ENCODE results near the gene RARB. TPM values are rescaled to one million over a fixed set of nuclear protein-coding genes. Genes with fewer than 3 reads are reported as not detected.

The RARB gene
- total RNA-seq, 3 donors from 2014 or later = 0.80 to 20.1 (median 8.2) TPM

DNA sequence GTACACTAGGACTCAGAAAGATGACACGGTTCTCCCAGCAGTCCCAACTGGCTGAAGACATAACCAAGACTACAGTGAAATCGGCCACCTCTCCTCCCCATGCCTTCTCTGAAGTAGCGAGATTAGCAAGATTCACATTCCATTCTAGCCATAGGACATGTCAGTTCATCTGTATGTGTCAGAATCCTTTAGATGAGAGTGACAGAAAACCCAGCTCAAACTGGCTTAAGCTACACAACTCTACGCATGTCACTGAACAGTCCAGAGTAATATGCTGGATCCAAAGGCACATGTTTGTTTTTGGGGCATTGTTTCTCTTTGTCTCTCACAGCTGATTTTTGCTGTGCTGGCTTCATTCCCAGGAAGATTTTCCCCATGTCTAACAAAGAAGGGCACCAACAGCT, 75.8 kb downstream of the RARB start:
- Histone ChIP-seq H3K4me1 (no peaks in the 10 kb centered on the region), H3K36me3 (no peaks in the 10 kb centered on the region), H3K27ac (no peak overlapping the region), H3K4me3 (no peak overlapping the region), H3K27me3 (no peaks in the 10 kb centered on the region), H3K9me3 (no peaks in the 10 kb centered on the region)
- TF ChIP-seq POLR2AphosphoS5 (IDR thresholded peaks at IDR 0.05) (no peak), POLR2A (IDR thresholded peaks at IDR 0.05) (no peak)
- TF ChIP-seq, protein P1, sequence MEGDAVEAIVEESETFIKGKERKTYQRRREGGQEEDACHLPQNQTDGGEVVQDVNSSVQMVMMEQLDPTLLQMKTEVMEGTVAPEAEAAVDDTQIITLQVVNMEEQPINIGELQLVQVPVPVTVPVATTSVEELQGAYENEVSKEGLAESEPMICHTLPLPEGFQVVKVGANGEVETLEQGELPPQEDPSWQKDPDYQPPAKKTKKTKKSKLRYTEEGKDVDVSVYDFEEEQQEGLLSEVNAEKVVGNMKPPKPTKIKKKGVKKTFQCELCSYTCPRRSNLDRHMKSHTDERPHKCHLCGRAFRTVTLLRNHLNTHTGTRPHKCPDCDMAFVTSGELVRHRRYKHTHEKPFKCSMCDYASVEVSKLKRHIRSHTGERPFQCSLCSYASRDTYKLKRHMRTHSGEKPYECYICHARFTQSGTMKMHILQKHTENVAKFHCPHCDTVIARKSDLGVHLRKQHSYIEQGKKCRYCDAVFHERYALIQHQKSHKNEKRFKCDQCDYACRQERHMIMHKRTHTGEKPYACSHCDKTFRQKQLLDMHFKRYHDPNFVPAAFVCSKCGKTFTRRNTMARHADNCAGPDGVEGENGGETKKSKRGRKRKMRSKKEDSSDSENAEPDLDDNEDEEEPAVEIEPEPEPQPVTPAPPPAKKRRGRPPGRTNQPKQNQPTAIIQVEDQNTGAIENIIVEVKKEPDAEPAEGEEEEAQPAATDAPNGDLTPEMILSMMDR (IDR thresholded peaks at IDR 0.05) = no peak
- DNase-seq (ENCODE audit: low spot score in 2 of 2) = no peak
- intact Hi-C loops (cut with DNase I; ENCODE audit: low total_unique reads) = no loop called here

DNA sequence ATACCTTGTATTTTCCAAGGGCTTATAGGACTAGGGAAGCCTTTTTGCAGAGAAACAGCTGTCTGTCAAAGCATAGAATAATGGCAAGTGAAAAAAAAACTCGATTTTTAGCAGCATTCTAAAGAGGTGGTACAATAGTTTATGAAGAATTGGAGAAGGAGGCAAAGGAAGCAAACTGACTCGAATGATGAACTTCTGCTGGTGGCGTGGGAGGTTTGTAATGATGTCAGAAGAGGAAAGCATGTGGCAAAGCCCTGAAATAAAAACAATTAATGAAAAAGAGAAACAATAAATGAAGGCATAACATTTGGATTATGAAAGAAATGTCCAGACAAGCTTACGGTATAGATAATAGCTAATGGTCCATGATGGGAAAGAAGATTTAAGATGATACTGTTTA, 77.5 kb downstream of the RARB start:
- TF ChIP-seq POLR2A (IDR thresholded peaks at IDR 0.05) (no peak), POLR2AphosphoS5 (IDR thresholded peaks at IDR 0.05) (no peak)
- TF ChIP-seq, protein P1 (IDR thresholded peaks at IDR 0.05) = no peak
- H3K27ac ChIP-seq = no peak overlapping the region
- H3K36me3 ChIP-seq = no peaks in the 10 kb centered on the region
- no peaks in the 10 kb centered on the region for H3K9me3 ChIP-seq
- no peak overlapping the region for H3K4me3 ChIP-seq
- intact Hi-C loops (cut with DNase I; ENCODE audit: low total_unique reads) = no loop called here
- no peak for DNase-seq (ENCODE audit: low spot score in 2 of 2)
- no peaks in the 10 kb centered on the region for H3K4me1 ChIP-seq
- no peaks in the 10 kb centered on the region for H3K27me3 ChIP-seq

GRCh38 chr3:25507811-25508210, 79.7 kb downstream of the RARB start:
- H3K4me1 ChIP-seq = no peaks in the 10 kb centered on the region
- intact Hi-C loops (cut with DNase I; ENCODE audit: low total_unique reads) = no loop called here
- H3K4me3 ChIP-seq = no peak overlapping the region
- H3K9me3 ChIP-seq = no peaks in the 10 kb centered on the region
- no peaks in the 10 kb centered on the region for H3K36me3 ChIP-seq
- TF ChIP-seq POLR2A (IDR thresholded peaks at IDR 0.05) = no peak
- no peak for TF ChIP-seq POLR2AphosphoS5 (IDR thresholded peaks at IDR 0.05)
- TF ChIP-seq, protein P1 (IDR thresholded peaks at IDR 0.05) = no peak
- peak overlapping the region in 1 of 2 donors; percentile 52 for H3K27ac ChIP-seq
- no peaks in the 10 kb centered on the region for H3K27me3 ChIP-seq
- DNase-seq (ENCODE audit: low spot score in 2 of 2) = no peak

DNA sequence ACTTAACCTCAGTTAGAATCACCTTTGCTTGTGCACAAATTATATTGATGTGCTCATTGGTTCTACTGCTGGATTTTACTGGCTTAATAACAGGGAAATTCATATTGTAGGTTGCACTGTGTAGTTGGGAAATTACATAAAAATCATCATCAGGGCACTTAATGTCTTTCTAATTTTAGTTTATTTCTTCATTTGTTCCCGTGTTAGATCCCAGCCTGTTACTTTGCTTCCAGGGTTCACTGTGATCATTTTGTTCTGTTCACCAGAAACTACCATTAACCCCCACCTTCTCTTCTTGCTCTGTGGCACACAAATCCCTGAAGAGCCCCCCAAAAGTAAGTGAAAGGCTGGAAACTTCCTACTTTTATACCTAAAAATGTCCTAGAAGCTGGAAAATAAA, 80.4 kb downstream of the RARB start:
- Histone ChIP-seq H3K36me3 (no peaks in the 10 kb centered on the region), H3K27ac (peak overlapping the region; percentile 2 to 32), H3K27me3 (no peaks in the 10 kb centered on the region), H3K4me1 (no peaks in the 10 kb centered on the region), H3K9me3 (no peaks in the 10 kb centered on the region), H3K4me3 (no peak overlapping the region)
- TF ChIP-seq POLR2AphosphoS5 (IDR thresholded peaks at IDR 0.05) = no peak
- TF ChIP-seq, protein P1 (IDR thresholded peaks at IDR 0.05) = no peak
- no peak for TF ChIP-seq POLR2A (IDR thresholded peaks at IDR 0.05)
- DNase-seq (ENCODE audit: low spot score in 2 of 2) = no peak
- intact Hi-C loops (cut with DNase I; ENCODE audit: low total_unique reads) = no loop called here

GRCh38 chr3:25508901-25509300, 80.8 kb downstream of the RARB start:
- no peaks in the 10 kb centered on the region for H3K4me1 ChIP-seq

More at GRCh38 chr3:25508901-25509300, 80.8 kb downstream of the RARB start:
- H3K27me3 ChIP-seq = no peaks in the 10 kb centered on the region
- H3K36me3 ChIP-seq = no peaks in the 10 kb centered on the region
- TF ChIP-seq POLR2A (IDR thresholded peaks at IDR 0.05) (no peak), POLR2AphosphoS5 (IDR thresholded peaks at IDR 0.05) (no peak)
- TF ChIP-seq, protein P1 (IDR thresholded peaks at IDR 0.05) = no peak
- intact Hi-C loops (cut with DNase I; ENCODE audit: low total_unique reads) = no loop called here
- no peaks in the 10 kb centered on the region for H3K9me3 ChIP-seq
- peak in 1 of 2 donors; percentile 19 for DNase-seq (ENCODE audit: low spot score in 2 of 2)
- peak overlapping the region; percentile 2 to 55 for H3K27ac ChIP-seq
- no peak overlapping the region for H3K4me3 ChIP-seq

Data from breast epithelium (tissue), 4 donors.